GM23248 (cell line): Measurements from ENCODE around the gene NEURL2.

Source experiments
- EZH2 ChIP-seq: fragments of 200-600 bp; sonication (generic); IDR thresholded peaks from 2 replicates; pipeline ENCODE4 v1.6.1; 2018; ENCODE audit warnings: antibody characterized with exemption, mild to moderate bottlenecking; ENCODE audit not compliant: insufficient read depth, poor library complexity, severe bottlenecking
- EZH2phosphoT487 ChIP-seq: fragments of 200-600 bp; sonication (generic); IDR thresholded peaks from 2 replicates; pipeline ENCODE4 v1.6.1; 2018; ENCODE audit warnings: antibody characterized with exemption, moderate library complexity, mild to moderate bottlenecking, low read depth; ENCODE audit not compliant: insufficient read depth

- TF ChIP-seq EZH2phosphoT487 (no peak), EZH2 (no peak)
These were observed 41.9 kb downstream of the NEURL2 start for GRCh38 chr20:45848969-45849582.
